GM04504 (cell line): Measurements from ENCODE around the gene ZNF302.
"Not testable (repeated sequence)": the region's sequence is repeated elsewhere in the genome, so short reads cannot be mapped to it uniquely, and the experiment has no call there.

ENCODE experiments used
- DNase-seq: peaks from one replicate; pipeline ENCODE4 v3.0.0-alpha.2; 2012; ENCODE audit warnings: low read depth

ZNF302 gene

GRCh38 chr19:34677386-34678084, at the start of gene ZNF302:
Gene ZNF302, plus strand, starts transcription at chr19:34677678. Its CDS starts 1,127 bp downstream, at chr19:34678805.
- peak; percentile 93 for DNase-seq

GRCh38 chr19:34633802-34634201, 43.7 kb upstream of the ZNF302 start:
- no peak for DNase-seq

GRCh38 chr19:34639491-34640085, 37.9 kb upstream of the ZNF302 start:
- DNase-seq, result peak; percentile 41

GRCh38 chr19:34642241-34642640, 35.2 kb upstream of the ZNF302 start:
- no peak for DNase-seq

GRCh38 chr19:34644991-34645461, 32.5 kb upstream of the ZNF302 start:
- DNase-seq, result no peak

- no peak for DNase-seq
Observed at GRCh38 chr19:34645551-34645950, 31.9 kb upstream of the ZNF302 start.

- DNase-seq, result no peak
Observed at GRCh38 chr19:34649886-34650543, 27.5 kb upstream of the ZNF302 start.

- no peak for DNase-seq
Observed at GRCh38 chr19:34651747-34652146, 25.7 kb upstream of the ZNF302 start.

- no peak for DNase-seq
Observed at GRCh38 chr19:34654796-34655195, 22.7 kb upstream of the ZNF302 start.

- DNase-seq, result no peak
Observed at GRCh38 chr19:34655651-34656050, 21.8 kb upstream of the ZNF302 start.

- no peak for DNase-seq
Observed at GRCh38 chr19:34661357-34661756, 16.1 kb upstream of the ZNF302 start.

GRCh38 chr19:34662919-34663318, 14.6 kb upstream of the ZNF302 start:
- DNase-seq, result no peak

GRCh38 chr19:34664168-34664567, 13.3 kb upstream of the ZNF302 start:
- DNase-seq, result no peak

- DNase-seq, result no peak
Observed at GRCh38 chr19:34664870-34665269, 12.6 kb upstream of the ZNF302 start.

GRCh38 chr19:34665275-34665674, 12.2 kb upstream of the ZNF302 start:
- not testable (repeated sequence) for DNase-seq

- DNase-seq, result no peak
Observed at GRCh38 chr19:34666200-34666957, 11.1 kb upstream of the ZNF302 start.

GRCh38 chr19:34666958-34667265, 10.6 kb upstream of the ZNF302 start:
- DNase-seq, result no peak

- no peak for DNase-seq
Observed at GRCh38 chr19:34667349-34668076, 10.0 kb upstream of the ZNF302 start.

- DNase-seq, result not testable (repeated sequence)
Observed at GRCh38 chr19:34668077-34668689, 9.3 kb upstream of the ZNF302 start.

GRCh38 chr19:34668690-34669089, 8.8 kb upstream of the ZNF302 start:
- not testable (repeated sequence) for DNase-seq

GRCh38 chr19:34669305-34669704, 8.2 kb upstream of the ZNF302 start:
- DNase-seq, result no peak
